Pancreas (tissue), 10 donors: ENCODE results near the gene NMT1. TPM values are rescaled to one million over a fixed set of nuclear protein-coding genes. Genes with fewer than 3 reads are reported as not detected.

ENCODE experiments used
- ATAC-seq, 4 donors: fragments of 200-7000 bp; cut with Tn5 transposase; one replicate each; pipeline versions ENCODE4 v1.8.0 to v1.9.1; 2020; ENCODE audit warnings: mild to moderate bottlenecking in 4 of 4, moderate library complexity in 4 of 4
- DNase-seq, 6 donors: peaks; one replicate each; pipeline ENCODE4 v3.0.0-alpha.2; 2020
- FAIRE-seq: peaks from 2 replicates; lab custom pipeline; 2012; peaks lifted over from hg19 to GRCh38; lab: Jason Lieb, UNC
- H3K27ac ChIP-seq, 4 donors: fragments of 200-600 bp; sonication (generic); 1 replicate in 3 of 4; 2 replicates in 1 of 4; pipeline versions ENCODE4 v1.5.0 to v1.8.0; 2020
- H3K27me3 ChIP-seq, 4 donors: fragments of 200-600 bp; one replicate each; pipeline ENCODE4 v1.8.0; 2021
- H3K36me3 ChIP-seq, 3 donors: fragments of 200-600 bp; sonication (generic) in 1 of 3; one replicate each; pipeline versions ENCODE4 v1.5.0 to v1.8.0; 2020 to 2021
- H3K4me1 ChIP-seq, 3 donors: fragments of 200-600 bp; one replicate each; pipeline ENCODE4 v1.8.0; 2021
- H3K4me3 ChIP-seq, 4 donors: fragments of 200-600 bp; sonication (generic) in 2 of 4; one replicate each; pipeline versions ENCODE4 v1.5.0 to v1.8.0; 2020 to 2021
- H3K9me3 ChIP-seq, 4 donors: fragments of 200-600 bp; one replicate each; pipeline ENCODE4 v1.8.0; 2021
- WGBS, 2 donors: extraction: QIAGEN DNeasy Blood & Tissue Kit; methylation state at CpG; one replicate each; pipeline ENCODE4 v1.1.7; 2013; 5-methylcytosine and 5-hydroxymethylcytosine counted together
- intact Hi-C, 3 donors: fragments of 100-400 bp; cut with DNase I; formaldehyde crosslinking; loops; one replicate each; pipeline versions ENCODE4 v1.11.1 to v1.14.2; 2022
- polyA plus RNA-seq, 2 donors: library from polyadenylated mRNA; stranded (reverse); fragments of 200-250 nt; gene quantifications; one replicate each; pipeline ENCODE4 v1.2.3, GENCODE V29; 2013
- total RNA-seq, 6 donors: library from RNA; stranded (reverse); fragmentation: NEBNext Ultra II Directional in 4 of 6; extraction: Animal tissue kit (Norgen Biotek cat#: 25700) in 4 of 6; gene quantifications; one replicate each; pipeline versions ENCODE4 v1.2.1 to v1.2.4, GENCODE V29; 2021 to 2023
- TF ChIP-seq, protein P1 (sequence below), 4 donors: fragments of 200-600 bp; sonication (generic) in 3 of 4; IDR thresholded peaks; one replicate each; pipeline versions ENCODE4 v1.5.0 to v1.8.0; 2021; ENCODE audit warnings: antibody characterized with exemption in 4 of 4
- donor health status: healthy with polysubstance abuse.
- donor health status: DM: no; HTN: no; CAD: no; lungs with moderate emphysema.
- donor health status: DM: no; HTN: no; CAD: no.
- donor health status: control.
- donor health status: control.
- donor health status: Bipolar disorder and iron deficiency.
- donor health status: DM: yes; HTN: yes; CAD: no.
- donor health status: DM: no; HTN: no; CAD: no.
- donor health status: DM: no; HTN: no; CAD: no.
- donor health status: DM: yes; HTN: yes; CAD: no.

Gene NMT1
- total and polyA plus RNA-seq, 8 donors = 27.0 to 66.5 (median 39.8) TPM

DNA sequence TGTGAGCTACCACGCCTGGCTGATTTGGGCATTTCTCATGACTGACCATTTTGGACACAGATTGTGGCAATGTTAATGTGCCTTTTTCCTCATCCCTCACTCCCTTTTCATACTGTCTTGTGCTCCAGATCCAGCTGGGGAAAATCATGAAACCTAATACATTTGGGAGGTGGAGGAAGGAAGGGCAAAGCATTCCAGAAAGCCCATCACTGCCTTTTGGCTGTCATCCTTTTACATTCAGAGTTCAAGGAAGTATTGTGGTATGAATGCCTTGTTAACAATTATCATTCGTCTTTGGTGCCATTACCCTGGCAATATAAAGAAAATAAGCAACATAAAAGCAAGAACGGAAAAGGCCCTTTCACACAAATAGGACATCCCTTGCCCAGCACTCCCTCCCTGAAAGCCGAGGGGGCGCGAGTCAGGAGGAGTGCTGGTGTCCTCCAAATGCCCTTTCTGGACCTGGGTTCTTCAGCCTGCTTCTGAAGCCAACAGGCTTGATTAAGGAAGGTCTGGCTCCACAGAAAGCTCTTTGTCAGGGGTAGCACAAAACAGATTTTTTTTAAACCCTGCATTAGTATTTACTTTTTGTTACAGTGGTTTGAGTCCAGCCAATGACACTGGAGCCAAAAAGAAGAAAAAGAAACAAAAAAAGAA, 20.1 kb downstream of the NMT1 start:
- Histone ChIP-seq H3K27ac (no peak overlapping the region), H3K36me3 (peaks cover 0 to 19% (median 11%) of the 10 kb centered on the region in 3 donors), H3K27me3 (no peaks in the 10 kb centered on the region), H3K4me1 (no peaks in the 10 kb centered on the region), H3K4me3 (no peak overlapping the region), H3K9me3 (no peaks in the 10 kb centered on the region)
- no peak for ATAC-seq
- TF ChIP-seq, protein P1, sequence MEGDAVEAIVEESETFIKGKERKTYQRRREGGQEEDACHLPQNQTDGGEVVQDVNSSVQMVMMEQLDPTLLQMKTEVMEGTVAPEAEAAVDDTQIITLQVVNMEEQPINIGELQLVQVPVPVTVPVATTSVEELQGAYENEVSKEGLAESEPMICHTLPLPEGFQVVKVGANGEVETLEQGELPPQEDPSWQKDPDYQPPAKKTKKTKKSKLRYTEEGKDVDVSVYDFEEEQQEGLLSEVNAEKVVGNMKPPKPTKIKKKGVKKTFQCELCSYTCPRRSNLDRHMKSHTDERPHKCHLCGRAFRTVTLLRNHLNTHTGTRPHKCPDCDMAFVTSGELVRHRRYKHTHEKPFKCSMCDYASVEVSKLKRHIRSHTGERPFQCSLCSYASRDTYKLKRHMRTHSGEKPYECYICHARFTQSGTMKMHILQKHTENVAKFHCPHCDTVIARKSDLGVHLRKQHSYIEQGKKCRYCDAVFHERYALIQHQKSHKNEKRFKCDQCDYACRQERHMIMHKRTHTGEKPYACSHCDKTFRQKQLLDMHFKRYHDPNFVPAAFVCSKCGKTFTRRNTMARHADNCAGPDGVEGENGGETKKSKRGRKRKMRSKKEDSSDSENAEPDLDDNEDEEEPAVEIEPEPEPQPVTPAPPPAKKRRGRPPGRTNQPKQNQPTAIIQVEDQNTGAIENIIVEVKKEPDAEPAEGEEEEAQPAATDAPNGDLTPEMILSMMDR (IDR thresholded peaks at IDR 0.05) = no peak
- FAIRE-seq = no peak
- intact Hi-C loops = no loop called here
- 90 to 92% methylated on average over 6 of the region's 6 CpGs for WGBS, 2 donors
- no peak for DNase-seq

DNA sequence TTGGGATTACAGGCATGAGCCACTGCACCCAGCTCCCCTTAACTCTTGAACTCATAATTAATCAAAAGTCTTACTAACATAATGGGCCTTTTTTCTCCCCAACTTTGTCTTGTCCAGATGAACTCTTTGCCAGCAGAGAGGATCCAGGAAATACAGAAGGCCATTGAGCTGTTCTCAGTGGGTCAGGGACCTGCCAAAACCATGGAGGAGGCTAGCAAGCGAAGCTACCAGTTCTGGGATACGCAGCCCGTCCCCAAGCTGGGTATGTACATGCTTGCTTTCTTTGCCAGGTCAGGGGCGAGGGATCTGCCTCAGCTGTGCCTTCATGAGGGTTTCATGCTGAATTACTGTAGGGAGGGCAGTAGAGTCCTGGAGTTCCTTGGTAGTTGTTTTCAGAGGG, 25.3 kb downstream of the NMT1 start:
- no peaks in the 10 kb centered on the region for H3K9me3 ChIP-seq
- no peak for DNase-seq
- TF ChIP-seq, protein P1 (IDR thresholded peaks at IDR 0.05) = no peak
- peaks cover 0 to 45% (median 34%) of the 10 kb centered on the region in 3 donors for H3K36me3 ChIP-seq
- no peaks in the 10 kb centered on the region for H3K4me1 ChIP-seq
- intact Hi-C loops = no loop called here
- no peaks in the 10 kb centered on the region for H3K27me3 ChIP-seq
- H3K4me3 ChIP-seq = no peak overlapping the region
- WGBS, 2 donors = 96% methylated on average over 4 of the region's 4 CpGs
- FAIRE-seq = no peak
- ATAC-seq = no peak
- H3K27ac ChIP-seq = no peak overlapping the region

DNA sequence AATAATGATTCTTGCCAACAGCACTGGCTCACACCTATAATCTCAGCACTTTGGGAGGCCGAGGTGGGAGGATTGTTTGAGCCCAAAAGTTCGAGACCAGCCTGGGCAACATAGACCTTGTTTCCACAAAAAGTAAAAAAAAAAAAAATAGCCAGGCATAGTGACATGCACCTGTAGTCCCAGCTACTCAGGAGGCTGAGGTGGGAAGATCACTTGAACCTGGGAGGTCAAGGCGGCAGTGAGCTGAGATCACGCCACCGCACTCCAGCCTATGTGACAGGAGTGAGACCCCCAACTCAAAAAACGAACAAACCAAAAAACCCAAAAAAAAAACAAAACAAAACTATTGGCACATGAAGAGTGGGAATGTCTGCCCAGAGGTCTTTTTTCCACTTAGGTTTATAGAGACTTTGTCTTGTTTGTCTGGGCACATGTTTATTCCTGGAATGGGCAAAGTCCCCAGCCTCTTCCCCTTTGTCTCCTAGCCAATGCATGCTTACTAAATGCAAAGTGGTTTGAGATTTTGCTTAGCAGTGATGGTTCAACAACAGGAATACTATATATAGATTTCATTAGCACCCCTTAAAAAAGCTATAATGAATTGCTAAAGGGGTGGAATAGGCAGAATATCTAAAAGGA, 25.9 kb downstream of the NMT1 start:
- DNase-seq (no peak), FAIRE-seq (no peak), ATAC-seq (no peak)
- Histone ChIP-seq H3K36me3 (peaks cover 0 to 39% (median 30%) of the 10 kb centered on the region in 3 donors), H3K9me3 (no peaks in the 10 kb centered on the region), H3K4me1 (no peaks in the 10 kb centered on the region), H3K4me3 (no peak overlapping the region), H3K27ac (no peak overlapping the region), H3K27me3 (no peaks in the 10 kb centered on the region)
- intact Hi-C loops = no loop called here
- TF ChIP-seq, protein P1 (IDR thresholded peaks at IDR 0.05) = no peak
- 88 to 95% methylated on average over 6 of the region's 6 CpGs for WGBS, 2 donors

DNA sequence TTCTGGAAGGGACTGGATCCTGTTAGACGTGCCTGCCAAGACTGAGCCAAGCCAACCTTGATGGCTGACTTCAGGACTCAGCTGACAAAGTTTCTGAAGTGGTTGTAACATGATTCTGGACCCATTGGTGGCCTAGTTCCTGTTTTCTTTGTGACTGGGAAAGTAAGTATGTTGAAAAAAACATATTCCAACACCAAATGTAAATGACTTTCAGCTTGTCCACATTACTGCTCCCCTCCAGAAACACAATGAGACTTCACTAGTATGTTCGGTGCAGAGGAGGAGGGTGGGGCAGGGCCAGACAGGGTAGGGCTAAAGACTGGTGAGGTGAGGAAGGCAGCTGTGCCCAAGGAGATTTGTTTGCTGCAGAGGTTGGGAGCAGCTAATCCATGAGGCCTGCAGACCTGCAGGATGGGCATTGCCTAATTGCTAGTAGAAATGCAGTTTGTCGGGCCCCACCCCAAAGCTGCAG, 26.4 kb downstream of the NMT1 start:
- Histone ChIP-seq H3K27ac (no peak overlapping the region), H3K4me3 (no peak overlapping the region), H3K36me3 (peaks cover 0 to 34% (median 25%) of the 10 kb centered on the region in 3 donors), H3K27me3 (no peaks in the 10 kb centered on the region), H3K4me1 (no peaks in the 10 kb centered on the region), H3K9me3 (no peaks in the 10 kb centered on the region)
- ATAC-seq (no peak), DNase-seq (no peak), FAIRE-seq (no peak)
- TF ChIP-seq, protein P1 (IDR thresholded peaks at IDR 0.05) = no peak
- intact Hi-C loops = no loop called here
- WGBS, 2 donors = 84 to 86% methylated on average over 3 of the region's 3 CpGs

DNA sequence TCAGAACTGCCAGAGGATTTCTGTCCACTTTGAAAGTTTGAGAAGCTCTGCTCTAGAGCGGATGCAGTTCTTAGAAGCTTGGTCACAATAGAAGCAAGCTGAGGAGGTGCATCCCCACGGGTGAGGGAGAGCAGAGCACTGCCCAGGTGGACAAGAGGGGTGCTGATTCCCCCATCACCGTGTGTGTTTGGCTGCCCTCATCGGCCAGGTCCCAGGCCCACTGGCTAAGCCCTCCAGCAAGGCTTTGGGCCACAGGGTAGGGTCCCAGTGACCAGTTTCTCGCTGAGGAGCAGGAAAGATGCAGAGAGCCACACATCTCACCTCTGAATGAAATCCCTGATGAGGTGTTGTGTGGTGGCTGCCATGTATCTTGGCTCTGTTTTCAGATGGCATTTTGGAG, 26.9 kb downstream of the NMT1 start:
- Histone ChIP-seq H3K4me1 (no peaks in the 10 kb centered on the region), H3K27ac (no peak overlapping the region), H3K27me3 (no peaks in the 10 kb centered on the region), H3K36me3 (peaks cover 0 to 29% (median 23%) of the 10 kb centered on the region in 3 donors), H3K4me3 (no peak overlapping the region), H3K9me3 (no peaks in the 10 kb centered on the region)
- no peak for ATAC-seq
- TF ChIP-seq, protein P1 (IDR thresholded peaks at IDR 0.05) = no peak
- DNase-seq = no peak
- FAIRE-seq = no peak
- WGBS, 2 donors = 92 to 95% methylated on average over 5 of the region's 5 CpGs
- intact Hi-C loops = no loop called here
